ENCODE results near the gene PIPOX.

The PIPOX gene

GRCh38 chr17:29031488-29031887 is 11.5 kb upstream of the PIPOX start:
- TF ChIP-seq, protein P1, sequence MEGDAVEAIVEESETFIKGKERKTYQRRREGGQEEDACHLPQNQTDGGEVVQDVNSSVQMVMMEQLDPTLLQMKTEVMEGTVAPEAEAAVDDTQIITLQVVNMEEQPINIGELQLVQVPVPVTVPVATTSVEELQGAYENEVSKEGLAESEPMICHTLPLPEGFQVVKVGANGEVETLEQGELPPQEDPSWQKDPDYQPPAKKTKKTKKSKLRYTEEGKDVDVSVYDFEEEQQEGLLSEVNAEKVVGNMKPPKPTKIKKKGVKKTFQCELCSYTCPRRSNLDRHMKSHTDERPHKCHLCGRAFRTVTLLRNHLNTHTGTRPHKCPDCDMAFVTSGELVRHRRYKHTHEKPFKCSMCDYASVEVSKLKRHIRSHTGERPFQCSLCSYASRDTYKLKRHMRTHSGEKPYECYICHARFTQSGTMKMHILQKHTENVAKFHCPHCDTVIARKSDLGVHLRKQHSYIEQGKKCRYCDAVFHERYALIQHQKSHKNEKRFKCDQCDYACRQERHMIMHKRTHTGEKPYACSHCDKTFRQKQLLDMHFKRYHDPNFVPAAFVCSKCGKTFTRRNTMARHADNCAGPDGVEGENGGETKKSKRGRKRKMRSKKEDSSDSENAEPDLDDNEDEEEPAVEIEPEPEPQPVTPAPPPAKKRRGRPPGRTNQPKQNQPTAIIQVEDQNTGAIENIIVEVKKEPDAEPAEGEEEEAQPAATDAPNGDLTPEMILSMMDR (conservative IDR thresholded peaks at IDR 0.05; ENCODE audit: low read depth, low read length), result no peak
- no peak overlapping the region for H3K4me3 ChIP-seq (ENCODE audit: low read depth, low read length)
- DNase-seq (ENCODE audit: low read depth), result no peak

GRCh38 chr17:29032013-29032856 is 10.7 kb upstream of the PIPOX start:
- TF ChIP-seq, protein P1 (conservative IDR thresholded peaks at IDR 0.05; ENCODE audit: low read depth, low read length), result no peak

GRCh38 chr17:29032857-29033197 is 10.1 kb upstream of the PIPOX start:
- TF ChIP-seq, protein P1 (conservative IDR thresholded peaks at IDR 0.05; ENCODE audit: low read depth, low read length), result no peak
- no peak overlapping the region for H3K4me3 ChIP-seq (ENCODE audit: low read depth, low read length)
- DNase-seq (ENCODE audit: low read depth), result no peak

More at GRCh38 chr17:29032013-29032856, 10.7 kb upstream of the PIPOX start:
- DNase-seq (ENCODE audit: low read depth), result no peak
- H3K4me3 ChIP-seq (ENCODE audit: low read depth, low read length), result no peak overlapping the region

GRCh38 chr17:29034510-29034909 is 8.4 kb upstream of the PIPOX start:
- H3K4me3 ChIP-seq (ENCODE audit: low read depth, low read length), result no peak overlapping the region
- TF ChIP-seq, protein P1 (conservative IDR thresholded peaks at IDR 0.05; ENCODE audit: low read depth, low read length), result no peak
- no peak for DNase-seq (ENCODE audit: low read depth)

- TF ChIP-seq, protein P1 (conservative IDR thresholded peaks at IDR 0.05; ENCODE audit: low read depth, low read length), result no peak
- no peak for DNase-seq (ENCODE audit: low read depth)
- H3K4me3 ChIP-seq (ENCODE audit: low read depth, low read length), result no peak overlapping the region
These were observed 6.4 kb upstream of the PIPOX start for GRCh38 chr17:29036584-29036983.

DNA sequence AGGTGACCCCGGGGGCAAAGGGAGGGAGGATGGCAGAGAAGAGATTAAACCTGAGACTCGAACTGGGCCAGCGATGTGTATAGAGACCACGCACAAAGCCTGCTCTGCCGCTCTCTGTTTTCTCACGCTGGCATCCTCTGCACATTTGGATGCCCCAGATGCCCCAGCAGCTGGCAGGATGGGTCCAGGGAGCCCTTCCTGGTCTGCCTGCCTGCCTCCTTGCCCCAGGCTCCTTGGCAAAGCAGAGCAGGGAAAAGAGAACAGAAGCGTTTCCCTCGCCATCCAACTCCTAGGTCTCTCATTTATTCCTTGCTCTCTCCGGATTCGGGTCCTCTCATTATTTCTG is 5.2 kb upstream of the PIPOX start:
- TF ChIP-seq, protein P1 (conservative IDR thresholded peaks at IDR 0.05; ENCODE audit: low read depth, low read length), result no peak
- DNase-seq (ENCODE audit: low read depth), result no peak
- H3K4me3 ChIP-seq (ENCODE audit: low read depth, low read length), result no peak overlapping the region
